HL-60 (cell line): ENCODE measurements around the gene TMEM129.

ENCODE experiments used
- CTCF ChIP-seq: IDR thresholded peaks from one replicate; pipeline ENCODE4 v1.5.1; 2011; ENCODE audit warnings: low read length, control low read depth, inconsistent platforms; ENCODE audit not compliant: insufficient read depth
- POLR2AphosphoS5 ChIP-seq: IDR thresholded peaks from 2 replicates; pipeline ENCODE4 v1.6.1; 2012; ENCODE audit warnings: low read depth
- REST ChIP-seq: IDR thresholded peaks from 2 replicates; pipeline ENCODE4 v1.6.1; 2012; ENCODE audit warnings: low read depth; ENCODE audit not compliant: insufficient replicate concordance

GRCh38 chr4:1743551-1743950 is 22.4 kb upstream of the TMEM129 start:
- no peak for TF ChIP-seq CTCF
- no peak for TF ChIP-seq REST
- TF ChIP-seq POLR2AphosphoS5 = no peak
